Activated naive CD8-positive, alpha-beta T cell treated with anti-CD3 and anti-CD28 coated beads, Interleukin-2, amount 50 U/mL, for 24 hours (primary cell): ENCODE results near the gene PCDHA9.
"Not testable (repeated sequence)": the region's sequence is repeated elsewhere in the genome, so short reads cannot be mapped to it uniquely, and the experiment has no call there.

Experiments
- ATAC-seq: fragments of 150-1000 bp; cut with Tn5 transposase; one replicate; pipeline ENCODE4 v1.10.0; 2021
- DNase-seq: peaks from one replicate; pipeline ENCODE4 v3.0.0; 2021
- H3K27ac Mint-ChIP-seq: one replicate; pipeline ENCODE4 v1.8.0; 2021; ENCODE audit warnings: mild to moderate bottlenecking, mixed read lengths
- H3K27me3 Mint-ChIP-seq: one replicate; pipeline ENCODE4 v1.8.0; 2021; ENCODE audit warnings: mixed read lengths
- H3K36me3 Mint-ChIP-seq: one replicate; pipeline ENCODE4 v1.8.0; 2021; ENCODE audit warnings: low read depth, mixed read lengths
- H3K4me1 Mint-ChIP-seq: one replicate; pipeline ENCODE4 v1.8.0; 2021; ENCODE audit warnings: mixed read lengths
- H3K4me3 Mint-ChIP-seq: one replicate; pipeline ENCODE4 v1.8.0; 2021; ENCODE audit warnings: mild to moderate bottlenecking, moderate library complexity, mixed read lengths
- H3K9me3 Mint-ChIP-seq: one replicate; pipeline ENCODE4 v1.8.0; 2021; ENCODE audit warnings: mixed read lengths

The PCDHA9 gene

DNA sequence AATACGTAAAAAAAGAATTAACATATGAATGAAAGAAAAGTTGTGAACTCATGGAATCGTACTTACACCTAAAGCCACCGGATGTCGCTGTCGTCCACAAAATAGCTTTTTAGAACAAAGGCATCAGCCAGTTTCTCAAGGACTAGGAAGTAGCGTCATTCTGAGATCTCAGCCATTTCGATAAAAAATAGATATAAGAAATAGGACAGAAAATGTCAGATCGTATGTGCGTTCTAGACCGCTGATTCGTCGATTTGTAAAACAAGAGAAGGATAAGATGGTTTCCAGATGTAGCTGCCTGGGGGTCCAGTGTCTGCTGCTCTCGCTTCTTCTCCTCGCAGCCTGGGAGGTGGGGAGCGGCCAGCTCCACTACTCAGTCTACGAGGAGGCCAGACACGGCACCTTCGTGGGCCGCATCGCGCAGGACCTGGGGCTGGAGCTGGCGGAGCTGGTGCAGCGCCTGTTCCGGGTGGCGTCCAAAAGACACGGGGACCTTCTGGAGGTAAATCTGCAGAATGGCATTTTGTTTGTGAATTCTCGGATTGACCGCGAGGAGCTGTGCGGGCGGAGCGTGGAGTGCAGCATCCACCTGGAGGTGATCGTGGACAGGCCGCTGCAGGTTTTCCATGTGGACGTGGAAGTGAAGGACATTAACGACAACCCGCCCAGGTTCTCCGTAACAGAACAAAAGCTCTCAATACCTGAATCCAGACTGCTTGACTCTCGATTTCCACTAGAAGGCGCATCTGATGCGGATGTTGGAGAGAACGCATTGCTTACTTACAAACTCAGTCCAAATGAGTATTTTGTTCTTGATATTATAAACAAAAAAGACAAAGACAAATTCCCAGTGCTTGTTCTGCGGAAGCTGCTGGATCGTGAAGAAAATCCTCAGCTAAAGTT lies 7.8 kb downstream of the PCDHA9 start, which contains the start of gene PCDHA10:
Gene PCDHA10, plus strand, starts transcription at position 126 of the 903 bp plus-strand sequence. Its CDS starts 152 bp downstream, at position 278.
- H3K27me3 Mint-ChIP-seq = peaks cover 5% of the 10 kb centered on the region

DNA sequence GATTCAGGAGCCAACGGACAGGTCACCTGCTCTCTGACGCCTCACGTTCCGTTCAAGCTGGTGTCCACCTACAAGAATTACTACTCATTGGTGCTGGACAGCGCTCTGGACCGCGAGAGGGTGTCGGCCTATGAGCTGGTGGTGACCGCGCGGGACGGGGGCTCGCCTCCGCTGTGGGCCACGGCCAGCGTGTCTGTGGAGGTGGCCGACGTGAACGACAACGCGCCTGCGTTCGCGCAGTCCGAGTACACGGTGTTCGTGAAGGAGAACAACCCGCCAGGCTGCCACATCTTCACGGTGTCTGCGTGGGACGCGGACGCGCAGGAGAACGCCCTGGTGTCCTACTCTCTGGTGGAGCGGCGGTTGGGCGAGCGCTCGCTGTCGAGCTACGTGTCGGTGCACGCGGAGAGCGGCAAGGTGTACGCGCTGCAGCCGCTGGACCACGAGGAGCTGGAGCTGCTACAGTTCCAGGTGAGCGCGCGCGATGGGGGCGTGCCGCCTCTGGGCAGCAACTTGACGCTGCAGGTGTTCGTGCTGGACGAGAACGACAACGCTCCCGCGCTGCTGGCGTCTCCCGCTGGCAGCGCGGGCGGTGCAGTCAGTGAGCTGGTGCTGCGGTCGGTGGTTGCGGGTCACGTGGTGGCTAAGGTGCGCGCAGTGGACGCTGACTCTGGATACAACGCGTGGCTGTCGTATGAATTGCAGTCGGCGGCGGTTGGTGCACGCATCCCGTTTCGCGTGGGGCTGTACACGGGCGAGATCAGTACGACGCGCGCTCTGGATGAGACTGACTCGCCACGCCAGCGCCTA lies 9.2 kb downstream of the PCDHA9 start:
- Mint-ChIP-seq H3K27ac (no peak overlapping the region), H3K9me3 (peaks cover 10% of the 10 kb centered on the region), H3K4me1 (no peaks in the 10 kb centered on the region), H3K27me3 (peaks cover 5% of the 10 kb centered on the region), H3K36me3 (peaks cover 2% of the 10 kb centered on the region), H3K4me3 (no peak overlapping the region)
- ATAC-seq (no peak), DNase-seq (no peak)

More for the DNA sequence above, 7.8 kb downstream of the PCDHA9 start, which contains the start of gene PCDHA10:
- H3K4me1 Mint-ChIP-seq = no peaks in the 10 kb centered on the region
- peaks cover 10% of the 10 kb centered on the region for H3K9me3 Mint-ChIP-seq
- no peak within 1 kb of the TSS for H3K4me3 Mint-ChIP-seq
- H3K36me3 Mint-ChIP-seq = peaks cover 2% of the 10 kb centered on the region
- DNase-seq (no peak), ATAC-seq (no peak)
- H3K27ac Mint-ChIP-seq = no peak within 1 kb of the TSS

- peaks cover 2% of the 10 kb centered on the region for H3K36me3 Mint-ChIP-seq
- peaks cover 5% of the 10 kb centered on the region for H3K27me3 Mint-ChIP-seq
- no peak overlapping the region for H3K27ac Mint-ChIP-seq
- no peak for DNase-seq
- H3K4me1 Mint-ChIP-seq = no peaks in the 10 kb centered on the region
- no peak overlapping the region for H3K4me3 Mint-ChIP-seq
- no peak for ATAC-seq
- peaks cover 10% of the 10 kb centered on the region for H3K9me3 Mint-ChIP-seq
These were observed 9.7 kb downstream of the PCDHA9 start for GRCh38 chr5:140857987-140858240.

GRCh38 chr5:140862441-140863295 lies 14.5 kb downstream of the PCDHA9 start:
- Mint-ChIP-seq H3K27ac (no peak overlapping the region), H3K9me3 (peaks cover 4% of the 10 kb centered on the region), H3K36me3 (peaks cover 2% of the 10 kb centered on the region), H3K4me3 (no peak overlapping the region), H3K27me3 (peaks cover 9% of the 10 kb centered on the region), H3K4me1 (no peaks in the 10 kb centered on the region)
- DNase-seq (no peak), ATAC-seq (no peak)

GRCh38 chr5:140868721-140869554 lies 20.8 kb downstream of the PCDHA9 start, which contains the start of gene PCDHA11:
Gene PCDHA11 (plus strand): TSS chr5:140868957. CDS start chr5:140869104, 147 bp downstream.
- H3K4me3 Mint-ChIP-seq = no peak within 1 kb of the TSS
- peaks cover 13% of the 10 kb centered on the region for H3K9me3 Mint-ChIP-seq
- H3K36me3 Mint-ChIP-seq = peaks cover 9% of the 10 kb centered on the region
- peaks cover 24% of the 10 kb centered on the region for H3K27me3 Mint-ChIP-seq
- ATAC-seq (no peak), DNase-seq (no peak)
- H3K4me1 Mint-ChIP-seq = no peaks in the 10 kb centered on the region
- H3K27ac Mint-ChIP-seq = no peak within 1 kb of the TSS

GRCh38 chr5:140869555-140869886 lies 21.3 kb downstream of the PCDHA9 start:
- ATAC-seq = no peak
- H3K27me3 Mint-ChIP-seq = peaks cover 30% of the 10 kb centered on the region
- H3K27ac Mint-ChIP-seq = no peak overlapping the region
- peaks cover 9% of the 10 kb centered on the region for H3K36me3 Mint-ChIP-seq
- H3K9me3 Mint-ChIP-seq = peaks cover 18% of the 10 kb centered on the region
- H3K4me3 Mint-ChIP-seq = no peak overlapping the region
- no peak for DNase-seq
- no peaks in the 10 kb centered on the region for H3K4me1 Mint-ChIP-seq

DNA sequence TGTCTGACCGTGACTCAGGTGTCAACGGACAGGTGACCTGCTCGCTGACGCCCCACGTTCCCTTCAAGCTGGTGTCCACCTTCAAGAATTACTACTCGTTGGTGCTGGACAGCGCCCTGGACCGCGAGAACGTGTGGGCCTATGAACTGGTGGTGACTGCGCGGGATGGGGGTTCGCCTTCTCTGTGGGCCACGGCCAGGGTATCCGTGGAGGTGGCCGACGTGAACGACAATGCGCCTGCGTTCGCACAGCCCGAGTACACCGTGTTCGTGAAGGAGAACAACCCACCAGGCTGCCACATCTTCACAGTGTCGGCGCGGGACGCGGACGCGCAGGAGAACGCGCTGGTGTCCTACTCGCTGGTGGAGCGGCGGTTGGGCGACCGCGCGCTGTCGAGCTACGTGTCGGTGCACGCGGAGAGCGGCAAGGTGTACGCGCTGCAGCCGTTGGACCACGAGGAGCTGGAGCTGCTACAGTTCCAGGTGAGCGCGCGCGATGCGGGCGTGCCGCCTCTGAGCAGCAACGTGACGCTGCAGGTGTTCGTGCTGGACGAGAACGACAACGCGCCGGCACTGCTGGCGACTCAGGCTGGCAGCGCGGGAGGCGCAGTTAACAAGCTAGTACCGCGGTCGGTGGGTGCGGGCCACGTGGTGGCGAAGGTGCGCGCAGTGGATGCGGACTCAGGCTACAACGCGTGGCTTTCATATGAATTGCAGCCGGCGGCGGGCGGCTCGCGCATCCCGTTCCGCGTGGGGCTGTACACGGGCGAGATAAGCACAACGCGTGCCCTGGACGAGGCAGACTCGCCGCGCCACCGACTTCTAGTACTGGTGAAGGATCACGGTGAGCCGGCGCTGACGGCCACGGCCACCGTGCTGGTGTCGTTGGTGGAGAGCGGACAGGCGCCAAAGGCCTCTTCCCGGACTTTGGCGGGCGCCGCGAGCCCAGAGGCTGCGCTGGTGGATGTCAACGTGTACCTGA lies 22.3 kb downstream of the PCDHA9 start:
- peaks cover 39% of the 10 kb centered on the region for H3K27me3 Mint-ChIP-seq
- H3K27ac Mint-ChIP-seq = no peak overlapping the region
- DNase-seq (no peak), ATAC-seq (no peak)
- H3K36me3 Mint-ChIP-seq = peaks cover 13% of the 10 kb centered on the region
- H3K9me3 Mint-ChIP-seq = peaks cover 24% of the 10 kb centered on the region
- no peaks in the 10 kb centered on the region for H3K4me1 Mint-ChIP-seq
- H3K4me3 Mint-ChIP-seq = no peak overlapping the region

DNA sequence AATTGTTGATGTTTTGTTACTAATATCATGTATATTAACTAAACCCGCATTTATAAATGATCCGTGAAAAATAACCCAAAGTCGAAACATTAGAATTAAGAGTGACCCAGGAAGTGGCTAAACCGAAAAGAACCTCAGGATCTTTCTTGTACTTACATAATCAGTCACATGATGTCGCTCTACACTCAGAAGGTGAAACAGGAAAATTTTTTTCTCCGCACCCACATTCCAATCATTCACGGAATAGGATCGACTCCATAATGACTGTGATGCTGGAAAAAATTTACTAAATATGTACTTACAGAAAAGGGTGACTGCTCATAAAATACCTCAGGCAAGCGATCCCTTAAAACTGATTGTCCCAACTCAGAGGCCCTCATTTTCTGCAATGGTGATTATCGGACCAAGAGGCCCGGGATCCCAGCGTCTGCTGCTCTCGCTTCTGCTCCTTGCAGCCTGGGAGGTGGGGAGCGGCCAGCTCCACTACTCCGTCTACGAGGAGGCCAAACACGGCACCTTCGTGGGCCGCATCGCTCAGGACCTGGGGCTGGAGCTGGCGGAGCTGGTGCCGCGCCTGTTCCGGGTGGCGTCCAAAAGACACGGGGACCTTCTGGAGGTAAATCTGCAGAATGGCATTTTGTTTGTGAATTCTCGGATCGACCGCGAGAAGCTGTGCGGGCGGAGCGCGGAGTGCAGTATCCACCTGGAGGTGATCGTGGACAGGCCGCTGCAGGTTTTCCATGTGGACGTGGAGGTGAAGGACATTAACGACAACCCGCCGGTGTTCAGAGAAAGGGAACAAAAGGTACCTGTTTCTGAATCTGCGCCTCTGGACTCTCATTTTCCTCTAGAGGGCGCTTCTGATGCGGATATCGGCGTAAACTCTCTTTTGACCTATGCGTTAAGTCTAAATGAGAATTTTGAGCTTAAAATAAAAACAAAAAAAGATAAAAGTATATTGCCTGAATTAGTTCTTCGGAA lies 27.2 kb downstream of the PCDHA9 start, which contains the start of gene PCDHA12:
Gene PCDHA12, plus strand, starts transcription at position 224 of the 981 bp plus-strand sequence. Its CDS starts 165 bp downstream, at position 389.
- Mint-ChIP-seq H3K27ac (no peak within 1 kb of the TSS), H3K27me3 (peaks cover 42% of the 10 kb centered on the region), H3K4me3 (no peak within 1 kb of the TSS), H3K9me3 (peaks cover 31% of the 10 kb centered on the region), H3K4me1 (no peaks in the 10 kb centered on the region), H3K36me3 (peaks cover 15% of the 10 kb centered on the region)
- ATAC-seq (no peak), DNase-seq (no peak)

GRCh38 chr5:140876541-140877261 lies 28.5 kb downstream of the PCDHA9 start:
- H3K27ac Mint-ChIP-seq, H3K4me3 Mint-ChIP-seq, H3K4me1 Mint-ChIP-seq, DNase-seq, ATAC-seq: not testable (repeated sequence)
- Mint-ChIP-seq H3K27me3 (peaks cover 49% of the 10 kb centered on the region), H3K9me3 (peaks cover 40% of the 10 kb centered on the region), H3K36me3 (peaks cover 16% of the 10 kb centered on the region)

DNA sequence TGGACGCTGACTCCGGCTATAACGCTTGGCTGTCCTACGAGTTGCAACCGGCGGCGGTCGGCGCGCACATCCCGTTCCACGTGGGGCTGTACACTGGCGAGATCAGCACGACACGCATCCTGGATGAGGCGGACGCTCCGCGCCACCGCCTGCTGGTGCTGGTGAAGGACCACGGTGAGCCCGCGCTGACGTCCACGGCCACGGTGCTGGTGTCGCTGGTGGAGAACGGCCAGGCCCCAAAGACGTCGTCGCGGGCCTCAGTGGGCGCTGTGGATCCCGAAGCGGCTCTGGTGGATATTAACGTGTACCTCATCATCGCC lies 29.0 kb downstream of the PCDHA9 start:
- Mint-ChIP-seq H3K27ac (no peak overlapping the region), H3K4me3 (no peak overlapping the region), H3K4me1 (no peaks in the 10 kb centered on the region), H3K9me3 (peaks cover 38% of the 10 kb centered on the region), H3K36me3 (peaks cover 16% of the 10 kb centered on the region), H3K27me3 (peaks cover 47% of the 10 kb centered on the region)
- no peak for ATAC-seq
- no peak for DNase-seq

- H3K9me3 Mint-ChIP-seq = peaks cover 35% of the 10 kb centered on the region
- peaks cover 17% of the 10 kb centered on the region for H3K36me3 Mint-ChIP-seq
- no peak for ATAC-seq
- no peak within 1 kb of the TSS for H3K27ac Mint-ChIP-seq
- H3K27me3 Mint-ChIP-seq = peaks cover 28% of the 10 kb centered on the region
- no peak for DNase-seq
- H3K4me1 Mint-ChIP-seq = no peaks in the 10 kb centered on the region
- H3K4me3 Mint-ChIP-seq = no peak within 1 kb of the TSS
These were observed 33.9 kb downstream of the PCDHA9 start, which contains the start of gene PCDHA13 for GRCh38 chr5:140881889-140882590. Gene PCDHA13 (plus strand): TSS chr5:140882124. CDS start chr5:140882269, 145 bp downstream.
